ENCODE measurements around the gene CGNL1.

DNA sequence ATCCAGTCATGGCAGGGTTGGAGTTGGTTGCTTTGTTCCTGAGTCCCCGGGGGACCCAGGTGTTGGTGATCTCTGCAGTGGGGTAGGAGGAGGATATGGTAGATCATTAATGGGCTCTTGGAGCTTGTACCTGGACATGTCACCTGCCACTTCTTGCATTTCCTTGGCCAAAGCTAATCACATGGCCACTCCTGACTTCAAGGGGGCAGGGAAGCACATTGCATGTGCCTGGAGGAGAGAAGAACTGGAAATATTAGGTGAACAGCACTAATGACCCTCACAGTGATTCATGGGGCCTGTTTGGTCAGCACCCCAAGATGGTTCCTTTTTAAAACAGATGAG, 128.3 kb downstream of the CGNL1 start:
- TF ChIP-seq CTCF (IDR thresholded peaks at IDR 0.05; ENCODE audit: poor library complexity) = no peak
- no peak for TF ChIP-seq EZH2 (IDR thresholded peaks at IDR 0.05; ENCODE audit: borderline replicate concordance)
- TF ChIP-seq EZH2phosphoT487 (IDR thresholded peaks at IDR 0.05; ENCODE audit: low read depth, severe bottlenecking, unreplicated experiment) = no peak

Measured in hepatocyte (in vitro differentiated cells).